Measurements from ENCODE around the gene DOCK3.
"Not testable (repeated sequence)": the region's sequence is repeated elsewhere in the genome, so short reads cannot be mapped to it uniquely, and the experiment has no call there.

The DOCK3 gene

DNA sequence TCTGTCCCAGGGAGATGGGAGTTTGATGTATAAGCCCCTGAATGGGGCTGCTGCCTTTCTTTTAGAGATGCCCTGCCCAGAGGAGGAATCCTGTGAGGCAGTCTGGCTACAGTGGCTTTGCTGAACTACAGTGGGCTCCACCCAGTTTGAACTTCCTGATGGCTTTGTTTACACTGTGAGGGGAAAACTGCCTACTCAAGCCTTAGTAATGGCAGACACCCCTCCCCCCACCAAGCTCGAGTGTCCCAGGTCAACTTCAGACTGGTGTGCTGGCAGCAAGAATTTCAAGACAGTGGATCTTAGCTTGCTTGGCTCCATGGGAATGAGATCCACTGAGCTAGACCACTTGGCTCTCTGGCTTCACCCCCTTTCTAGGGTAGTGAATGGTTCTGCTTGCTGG, 226.4 kb downstream of the DOCK3 start:
- not testable (repeated sequence) for DNase-seq

DNA sequence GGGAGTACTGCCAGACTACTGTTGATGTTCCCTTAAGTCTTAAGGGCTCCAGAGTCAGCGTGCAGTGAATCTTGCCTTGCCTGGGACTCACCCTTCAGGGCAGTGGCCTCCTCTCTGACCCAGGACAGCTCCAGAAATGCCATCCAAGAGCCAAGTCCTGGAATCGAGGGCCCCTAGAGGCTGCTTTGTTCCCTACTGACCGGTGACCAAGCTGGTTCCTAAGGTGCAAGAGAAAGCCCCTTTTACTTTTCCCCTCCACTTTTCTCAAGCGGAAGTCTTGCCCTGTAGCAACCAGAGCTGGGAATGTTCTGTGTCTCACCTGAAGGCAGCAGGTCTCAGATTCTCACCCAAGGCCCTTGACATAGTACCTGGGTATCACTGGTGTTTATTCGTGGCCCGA, 238.0 kb downstream of the DOCK3 start:
- no peak for DNase-seq

GRCh38 chr3:50913260-50913659, 238.5 kb downstream of the DOCK3 start:
- DNase-seq = no peak

- not testable (repeated sequence) for DNase-seq
Observed at GRCh38 chr3:50922071-50922470, 247.3 kb downstream of the DOCK3 start.

GRCh38 chr3:50923955-50924354, 249.2 kb downstream of the DOCK3 start:
- DNase-seq = no peak

DNA sequence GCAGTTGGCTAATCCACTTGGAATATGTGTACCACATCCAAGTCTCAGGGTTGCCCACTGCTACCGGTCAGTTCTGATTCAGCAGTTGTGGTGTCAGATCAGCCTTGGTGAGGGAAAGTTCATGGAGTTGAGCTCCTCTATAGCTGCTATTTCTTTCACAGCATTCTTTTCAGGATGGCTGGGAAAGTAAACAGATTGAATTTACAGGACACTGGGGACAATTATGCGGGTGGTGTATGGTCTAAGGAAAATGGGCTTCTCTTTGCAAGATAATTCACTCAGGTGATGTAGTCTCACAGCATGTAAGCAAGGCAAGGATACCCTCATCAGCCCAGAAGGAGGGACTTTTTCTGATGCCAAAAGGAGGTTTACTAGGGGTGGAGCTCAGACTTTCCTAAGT, 249.9 kb downstream of the DOCK3 start:
- DNase-seq = no peak

DNA sequence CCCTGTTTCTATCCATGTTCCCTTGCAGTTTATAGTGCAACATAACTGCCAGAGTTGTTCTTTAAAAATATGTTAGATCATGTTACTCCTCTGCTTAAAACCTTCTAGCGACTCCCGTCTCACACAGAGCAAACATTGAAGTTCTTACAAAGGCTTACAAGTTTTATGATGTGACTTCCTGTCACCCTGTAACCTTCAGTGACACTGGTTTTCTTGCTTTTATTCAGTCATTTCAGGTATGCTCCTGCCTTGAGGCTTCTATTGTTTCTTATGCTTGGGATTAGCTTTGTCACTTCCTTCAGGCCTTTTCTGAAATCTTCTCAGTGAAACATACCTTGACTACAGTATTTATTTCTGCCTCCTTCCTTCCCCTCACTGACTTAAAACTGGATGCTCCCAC, 252.1 kb downstream of the DOCK3 start:
- no peak for DNase-seq

DNA sequence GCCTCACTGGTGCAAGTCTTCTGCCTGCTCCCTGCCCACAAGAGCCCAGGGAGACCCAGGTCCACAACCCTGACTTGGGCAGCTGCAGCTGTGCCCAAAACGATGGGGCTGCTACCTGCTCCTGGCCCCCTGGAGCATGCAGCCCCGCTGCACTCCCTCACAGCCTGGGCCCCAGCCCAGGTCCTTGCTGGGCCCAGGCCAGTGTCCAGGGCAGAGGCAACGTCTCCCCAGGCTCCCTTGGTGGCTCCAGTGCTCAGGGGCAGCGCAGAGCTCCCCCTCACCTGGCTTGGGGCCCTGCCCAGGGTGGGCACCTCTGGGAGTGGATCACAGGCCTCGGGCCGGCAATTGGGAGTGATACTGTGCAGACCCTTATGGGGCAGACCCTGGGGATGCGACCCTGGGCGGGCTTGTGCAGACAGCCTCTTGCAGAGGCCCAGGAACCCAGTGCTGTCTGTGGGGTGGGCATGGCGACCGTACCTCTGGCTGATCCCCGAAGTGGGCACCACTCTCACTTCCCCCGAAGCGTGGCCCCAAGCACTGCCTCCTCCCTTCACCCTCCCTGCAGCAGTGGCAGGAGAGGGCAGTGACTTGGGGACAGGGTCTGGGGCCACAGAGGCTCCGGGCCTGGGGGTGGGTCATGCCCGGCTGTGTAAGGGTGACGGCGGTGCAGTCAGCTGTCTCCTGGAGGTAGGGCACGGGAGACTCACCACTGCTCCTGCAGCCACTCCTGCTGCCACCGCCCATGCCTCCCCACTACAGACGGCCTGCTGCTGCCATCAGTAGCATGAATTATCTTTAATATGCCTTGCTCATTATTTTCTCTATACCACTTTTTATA, 255.9 kb downstream of the DOCK3 start:
- DNase-seq = no peak

DNA sequence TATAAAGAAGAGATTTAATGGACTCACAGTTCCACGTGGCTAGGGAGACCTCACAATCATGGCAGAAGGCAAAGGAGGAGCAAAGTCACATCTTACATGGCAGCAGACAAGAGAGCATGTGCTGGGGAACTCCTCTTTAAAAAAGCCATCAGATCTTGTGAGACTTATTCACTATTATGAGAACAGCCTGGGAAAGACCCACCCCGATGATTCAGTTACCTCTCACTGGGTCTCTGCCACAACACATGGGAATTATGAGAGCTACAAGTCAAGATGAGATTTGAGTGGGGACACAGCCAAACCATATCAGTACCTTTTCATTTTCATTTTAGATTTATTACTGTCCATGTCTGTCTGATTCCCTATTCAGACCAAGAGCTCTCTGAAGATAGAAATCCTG, 258.2 kb downstream of the DOCK3 start:
- not testable (repeated sequence) for DNase-seq

DNA sequence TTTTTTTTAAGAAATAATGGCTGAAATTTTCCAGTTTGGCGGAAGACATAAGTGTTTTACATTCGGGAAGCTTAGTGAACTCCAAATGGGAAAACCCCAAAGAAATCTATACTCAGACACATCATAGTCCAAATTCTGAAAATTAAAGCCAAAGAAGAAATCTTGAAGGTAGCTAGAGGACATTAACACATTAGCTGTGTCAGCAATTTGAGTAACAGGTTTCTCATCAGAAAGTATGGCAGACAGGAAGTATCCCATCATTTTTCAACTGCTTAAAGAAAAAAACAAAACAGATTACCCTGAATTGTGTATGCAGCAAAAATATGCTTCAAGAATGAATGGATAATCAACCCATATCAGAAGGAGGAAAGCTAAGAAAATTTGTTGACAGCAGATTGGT, 261.7 kb downstream of the DOCK3 start:
- no peak for DNase-seq

- no peak for DNase-seq
Observed at GRCh38 chr3:50947419-50947818, 272.7 kb downstream of the DOCK3 start.

DNA sequence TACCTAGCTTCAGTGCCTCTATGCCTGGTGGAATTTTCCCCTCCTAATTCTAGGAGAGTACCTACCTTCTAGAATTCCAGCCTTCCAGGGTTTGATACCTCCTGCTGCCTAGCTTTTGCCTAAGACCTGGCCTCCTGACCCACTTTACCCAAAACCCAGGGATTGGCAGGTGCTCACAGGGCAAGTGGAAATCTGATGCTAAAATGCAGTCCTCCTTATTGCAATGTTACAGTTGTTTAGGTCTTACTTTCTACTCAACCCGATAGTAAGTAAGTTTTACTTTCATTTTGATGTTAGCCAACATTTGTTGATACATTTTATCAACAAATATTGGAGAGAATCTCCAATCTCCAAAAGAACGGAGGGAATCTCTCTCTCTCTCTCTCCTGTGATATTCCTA, 275.9 kb downstream of the DOCK3 start:
- no peak for DNase-seq

GRCh38 chr3:50953825-50954414, 279.2 kb downstream of the DOCK3 start:
- no peak for DNase-seq

DNA sequence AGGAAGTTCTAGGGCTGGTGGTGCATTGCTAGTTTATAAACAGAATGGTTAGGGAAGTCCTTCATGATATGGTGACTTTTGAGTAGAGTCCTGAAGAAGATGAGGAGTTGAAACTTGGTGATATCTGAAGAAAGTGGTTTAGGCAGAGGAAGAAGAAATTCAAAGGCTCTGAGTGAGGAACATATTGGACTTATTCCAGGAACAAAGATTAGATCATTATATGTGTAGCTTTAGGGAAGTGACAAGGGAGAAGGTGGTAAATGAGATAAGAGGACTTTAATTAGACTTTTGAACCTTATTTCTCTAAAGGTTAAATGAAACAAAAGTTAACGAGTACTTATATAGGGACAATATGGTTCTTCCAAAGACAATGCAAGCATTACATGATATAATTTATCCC, 286.7 kb downstream of the DOCK3 start:
- DNase-seq = no peak

- DNase-seq = peak; percentile 60
Observed at GRCh38 chr3:50971487-50971924, 296.8 kb downstream of the DOCK3 start.

DNA sequence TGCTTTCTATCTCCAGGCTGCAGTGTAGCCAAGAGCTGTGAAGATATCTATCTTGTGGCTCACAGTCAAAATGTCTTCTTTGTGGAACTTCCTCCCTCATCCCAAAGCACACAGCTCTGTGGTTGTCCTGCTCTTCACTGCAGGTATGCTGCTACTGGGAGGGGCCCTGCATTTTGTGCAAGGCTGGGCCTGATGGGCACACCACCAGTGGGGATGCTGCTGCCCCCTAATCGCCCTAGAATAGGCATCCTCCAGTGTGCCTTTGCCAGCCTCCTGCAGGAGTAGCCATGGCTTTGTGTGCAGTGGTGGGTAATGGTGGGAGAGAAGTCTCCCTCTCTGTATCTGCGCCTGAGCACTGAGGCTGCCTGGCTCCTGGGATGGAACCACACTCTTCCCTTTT, 297.3 kb downstream of the DOCK3 start:
- no peak for DNase-seq

DNA sequence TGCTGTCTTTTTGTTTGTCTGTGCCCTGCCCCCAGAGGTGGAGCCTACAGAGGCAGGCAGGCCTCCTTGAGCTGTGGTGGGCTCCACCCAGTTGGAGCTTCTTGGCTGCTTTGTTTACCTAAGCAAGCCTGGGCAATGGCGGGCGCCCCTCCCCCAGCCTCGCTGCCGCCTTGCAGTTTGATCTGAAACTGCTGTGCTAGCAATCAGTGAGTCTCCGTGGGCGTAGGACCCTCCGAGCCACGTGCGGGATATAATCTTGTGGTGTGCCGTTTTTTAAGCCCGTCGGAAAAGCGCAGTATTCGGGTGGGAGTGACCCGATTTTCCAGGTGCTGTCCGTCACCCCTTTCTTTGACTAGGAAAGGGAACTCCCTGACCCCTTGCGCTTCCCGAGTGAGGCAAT, 303.9 kb downstream of the DOCK3 start:
- DNase-seq = not testable (repeated sequence)

DNA sequence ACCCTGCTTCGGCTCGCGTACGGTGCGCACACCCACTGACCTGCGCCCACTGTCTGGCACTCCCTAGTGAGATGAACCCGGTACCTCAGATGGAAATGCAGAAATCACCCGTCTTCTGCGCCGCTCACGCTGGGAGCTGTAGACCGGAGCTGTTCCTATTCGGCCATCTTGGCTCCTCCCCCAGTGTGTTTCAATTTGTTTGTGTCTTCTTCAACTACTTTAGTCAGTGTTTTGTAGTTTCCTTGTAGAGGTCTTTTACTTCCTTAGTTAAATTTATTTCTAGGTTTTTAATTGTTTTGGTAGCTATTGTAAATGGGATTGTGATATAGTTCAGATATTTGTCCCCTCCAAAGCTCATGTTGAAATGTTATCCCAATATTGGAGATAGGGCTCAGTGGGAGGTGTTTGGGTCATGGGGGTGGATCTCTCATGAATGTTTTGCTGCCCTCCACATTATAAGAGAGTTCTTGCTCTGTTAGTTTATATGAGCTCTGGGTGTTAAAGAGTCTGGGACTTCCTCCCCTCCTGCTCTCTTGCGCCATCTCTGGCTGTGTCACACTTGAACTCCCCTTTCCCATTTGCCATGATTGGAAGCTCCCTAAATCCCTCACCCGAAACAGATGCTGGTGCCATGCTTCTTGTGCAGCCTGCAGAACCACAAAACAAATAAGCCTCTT, 304.4 kb downstream of the DOCK3 start:
- no peak for DNase-seq

GRCh38 chr3:50982540-50983325, 308.0 kb downstream of the DOCK3 start:
- DNase-seq = no peak

DNA sequence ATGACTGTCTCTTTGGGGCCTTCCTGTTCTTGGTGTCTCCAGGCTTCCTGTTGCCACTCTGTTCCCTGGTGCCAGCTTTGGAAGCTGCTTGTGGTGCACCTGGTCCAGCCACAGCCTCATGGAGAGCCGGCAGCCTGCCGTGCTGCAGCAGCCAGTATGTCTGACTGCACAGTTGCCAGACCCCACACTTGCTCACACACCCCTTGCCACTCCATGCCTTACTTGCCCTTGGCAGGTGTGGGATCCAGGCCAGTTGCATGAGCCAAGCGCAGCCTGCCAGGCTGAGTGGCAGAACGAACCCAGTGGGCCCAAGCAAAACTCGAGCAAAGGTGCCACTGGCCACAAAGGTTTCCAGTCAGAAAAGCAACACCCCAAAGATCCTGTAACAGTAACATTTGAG, 309.2 kb downstream of the DOCK3 start:
- DNase-seq = no peak

DNA sequence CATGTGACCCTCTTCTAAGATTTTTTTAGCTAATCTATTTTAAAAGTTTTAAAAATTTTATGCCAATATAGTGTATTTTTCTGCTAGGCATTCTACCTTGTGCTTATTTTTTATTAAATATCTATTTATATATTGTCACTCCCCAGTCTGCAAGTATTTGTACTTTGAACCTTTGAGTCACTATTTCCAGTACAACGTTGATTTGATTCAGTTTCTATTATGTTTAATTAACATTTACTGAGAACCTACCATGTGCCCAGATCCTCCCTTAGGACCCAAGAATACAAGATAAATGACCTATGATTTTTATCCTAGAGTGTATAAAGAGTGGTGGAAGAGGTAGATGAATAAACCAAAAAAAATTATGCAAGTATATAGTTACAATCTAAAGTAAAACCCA, 311.2 kb downstream of the DOCK3 start:
- no peak for DNase-seq

GRCh38 chr3:50986726-50987125, 312.0 kb downstream of the DOCK3 start:
- no peak for DNase-seq

- no peak for DNase-seq
Observed at GRCh38 chr3:50994537-50994936, 319.8 kb downstream of the DOCK3 start.
